Vagina (tissue), 2 donors: Measurements from ENCODE around the gene ENSA.
"Not testable (repeated sequence)": the region's sequence is repeated elsewhere in the genome, so short reads cannot be mapped to it uniquely, and the experiment has no call there.

Experiments
- POLR2AphosphoS5 ChIP-seq, 2 donors: sonication (generic); formaldehyde crosslinking; IDR thresholded peaks; one replicate each; pipeline ENCODE4 v1.9.0; 2017; ENCODE audit warnings: antibody characterized with exemption in 2 of 2, mild to moderate bottlenecking in 2 of 2, low read depth in 1 of 2; ENCODE audit not compliant: insufficient read depth in 1 of 2
- TF ChIP-seq, protein P1 (sequence below), 3 experiments: fragments of 450-650 bp in 2 of 3; fragments of 200-600 bp in 1 of 3; sonication (generic) in 1 of 3; IDR thresholded peaks; one replicate each; pipeline ENCODE4 v1.5.1; 2017 to 2019; ENCODE audit warnings: antibody characterized with exemption in 3 of 3, mild to moderate bottlenecking in 2 of 3, moderate library complexity in 2 of 3

DNA sequence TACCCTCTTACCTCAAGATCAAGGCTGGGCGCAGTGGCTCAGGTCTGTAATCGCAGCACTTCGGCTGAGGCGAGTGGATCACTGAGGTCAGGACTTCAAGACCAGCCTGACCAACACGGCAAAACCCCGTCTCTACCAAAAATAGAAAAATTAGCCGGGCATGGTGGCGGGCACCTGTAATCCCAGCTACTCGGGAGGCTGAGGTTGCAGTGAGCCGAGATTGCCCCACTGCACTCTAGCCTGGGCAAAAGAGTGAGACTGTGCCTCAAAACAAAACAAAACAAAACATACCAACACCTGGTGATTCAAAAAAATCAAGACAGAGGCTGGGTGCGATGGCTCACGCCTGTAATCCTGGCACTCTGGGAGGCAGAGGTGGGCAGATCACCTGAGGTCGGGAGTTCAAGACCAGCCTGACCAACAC lies 55.8 kb downstream of the ENSA start:
- TF ChIP-seq, protein P1, sequence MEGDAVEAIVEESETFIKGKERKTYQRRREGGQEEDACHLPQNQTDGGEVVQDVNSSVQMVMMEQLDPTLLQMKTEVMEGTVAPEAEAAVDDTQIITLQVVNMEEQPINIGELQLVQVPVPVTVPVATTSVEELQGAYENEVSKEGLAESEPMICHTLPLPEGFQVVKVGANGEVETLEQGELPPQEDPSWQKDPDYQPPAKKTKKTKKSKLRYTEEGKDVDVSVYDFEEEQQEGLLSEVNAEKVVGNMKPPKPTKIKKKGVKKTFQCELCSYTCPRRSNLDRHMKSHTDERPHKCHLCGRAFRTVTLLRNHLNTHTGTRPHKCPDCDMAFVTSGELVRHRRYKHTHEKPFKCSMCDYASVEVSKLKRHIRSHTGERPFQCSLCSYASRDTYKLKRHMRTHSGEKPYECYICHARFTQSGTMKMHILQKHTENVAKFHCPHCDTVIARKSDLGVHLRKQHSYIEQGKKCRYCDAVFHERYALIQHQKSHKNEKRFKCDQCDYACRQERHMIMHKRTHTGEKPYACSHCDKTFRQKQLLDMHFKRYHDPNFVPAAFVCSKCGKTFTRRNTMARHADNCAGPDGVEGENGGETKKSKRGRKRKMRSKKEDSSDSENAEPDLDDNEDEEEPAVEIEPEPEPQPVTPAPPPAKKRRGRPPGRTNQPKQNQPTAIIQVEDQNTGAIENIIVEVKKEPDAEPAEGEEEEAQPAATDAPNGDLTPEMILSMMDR (IDR thresholded peaks at IDR 0.05) = not testable (repeated sequence)
- TF ChIP-seq POLR2AphosphoS5 (IDR thresholded peaks at IDR 0.05; ENCODE audit: insufficient read depth in 1 of 2, low read depth in 1 of 2) = peak in 1 of 2 donors; percentile 37
